Gastroesophageal sphincter (tissue), 4 donors: Measurements from ENCODE around the gene ATP5MG. TPM values are rescaled to one million over a fixed set of nuclear protein-coding genes. Genes with fewer than 3 reads are reported as not detected.

ENCODE experiments used
- ATAC-seq: fragments of 150-250 bp; one replicate; pipeline ENCODE4 v1.9.1; 2016; ENCODE audit warnings: mild to moderate bottlenecking, moderate library complexity
- H3K27ac ChIP-seq, 4 donors: fragments of 200-600 bp; sonication (generic) in 3 of 4; 1 replicate in 3 of 4; 2 replicates in 1 of 4; pipeline ENCODE4 v1.5.1; 2016 to 2019
- H3K27me3 ChIP-seq: fragments of 200-600 bp; sonication (generic); one replicate; pipeline ENCODE4 v1.5.1; 2019
- H3K36me3 ChIP-seq, 2 donors: fragments of 200-600 bp; sonication (generic); one replicate each; pipeline ENCODE4 v1.5.1; 2019; ENCODE audit warnings: control low read depth in 1 of 2
- H3K4me1 ChIP-seq, 3 donors: fragments of 200-600 bp; sonication (generic); 1 replicate in 2 of 3; 2 replicates in 1 of 3; pipeline ENCODE4 v1.5.1; 2016 to 2019; ENCODE audit warnings: control low read depth in 2 of 3
- H3K4me3 ChIP-seq, 2 donors: fragments of 200-600 bp; sonication (generic); one replicate each; pipeline ENCODE4 v1.5.1; 2019; ENCODE audit warnings: mild to moderate bottlenecking in 1 of 2, moderate library complexity in 1 of 2
- H3K9me3 ChIP-seq, 3 donors: fragments of 200-600 bp; sonication (generic); one replicate each; pipeline ENCODE4 v1.5.1; 2017 to 2019; ENCODE audit warnings: control low read depth in 2 of 3
- EP300 ChIP-seq: sonication (generic); formaldehyde crosslinking; IDR thresholded peaks from one replicate; pipeline ENCODE4 v1.6.1; 2017; ENCODE audit warnings: antibody characterized with exemption, mild to moderate bottlenecking
- POLR2A ChIP-seq, 2 donors: fragments of 450-650 bp; IDR thresholded peaks; one replicate each; pipeline ENCODE4 v1.6.1; 2017; ENCODE audit warnings: antibody characterized with exemption in 2 of 2, mild to moderate bottlenecking in 2 of 2, moderate library complexity in 1 of 2
- POLR2AphosphoS5 ChIP-seq: sonication (generic); formaldehyde crosslinking; IDR thresholded peaks from one replicate; pipeline ENCODE4 v1.6.1; 2017; ENCODE audit warnings: antibody characterized with exemption
- WGBS, 2 donors: methylation state at CpG; one replicate each; pipeline ENCODE4 v1.1.5; 2018; ENCODE audit warnings: low coverage in 1 of 2; 5-methylcytosine and 5-hydroxymethylcytosine counted together
- total RNA-seq, 4 donors: library from RNA; depleted of rRNA; stranded (reverse); fragments of >200 nt; gene quantifications; one replicate each; pipeline ENCODE4 v1.1.0, GENCODE V29; 2016
- TF ChIP-seq, protein P1 (sequence below), 4 experiments: fragments of 200-600 bp in 2 of 4; fragments of 450-650 bp in 2 of 4; sonication (generic) in 1 of 4; IDR thresholded peaks; one replicate each; pipeline ENCODE4 v1.5.1; 2017 to 2019; ENCODE audit warnings: antibody characterized with exemption in 4 of 4, mild to moderate bottlenecking in 2 of 4, moderate library complexity in 2 of 4

ATP5MG gene, protein sequence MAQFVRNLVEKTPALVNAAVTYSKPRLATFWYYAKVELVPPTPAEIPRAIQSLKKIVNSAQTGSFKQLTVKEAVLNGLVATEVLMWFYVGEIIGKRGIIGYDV
- 10 to 100 TPM; 59.8 to 79.4 (median 70.2) TPM for total RNA-seq

DNA sequence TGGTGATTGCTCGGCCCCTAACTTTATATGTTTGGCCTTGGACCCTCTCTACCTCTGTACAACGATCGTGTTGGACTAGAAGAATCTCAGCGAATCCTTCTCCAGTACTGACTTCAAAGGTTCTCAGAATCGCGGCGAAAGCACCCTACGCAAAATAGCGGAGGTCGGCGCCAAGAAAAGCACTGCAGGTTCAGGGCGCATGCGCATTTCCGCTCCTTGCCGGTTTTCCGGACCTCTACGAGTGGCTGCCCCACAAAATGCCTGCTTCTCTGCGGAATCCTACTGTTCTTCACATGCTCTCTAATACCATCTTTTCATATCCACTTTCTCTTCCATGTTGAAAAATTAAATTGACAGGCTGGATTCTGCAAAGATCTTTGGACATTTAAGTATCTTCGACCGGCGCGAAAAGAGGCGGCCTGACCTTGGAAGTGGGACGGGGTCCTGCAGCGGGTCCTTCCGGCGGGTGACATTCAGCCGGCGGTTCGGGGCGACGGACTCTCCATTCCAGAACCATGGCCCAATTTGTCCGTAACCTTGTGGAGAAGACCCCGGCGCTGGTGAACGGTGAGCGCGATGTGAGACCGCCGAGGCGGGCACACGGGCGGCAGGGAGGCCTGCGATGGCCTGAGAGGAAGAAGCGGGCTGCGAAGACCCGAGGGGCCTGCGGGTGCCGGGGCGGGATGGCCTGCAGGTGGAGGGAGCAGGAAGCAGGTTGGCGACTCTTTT is at the start of gene ATP5MG:
Gene ATP5MG, plus strand, starts transcription at position 456 of the 729 bp plus-strand sequence. Its CDS starts 60 bp downstream, at position 516.
- Histone ChIP-seq H3K9me3 (no peaks in the 10 kb centered on the region), H3K36me3 (peaks cover 0 to 37% of the 10 kb centered on the region in 2 donors), H3K4me3 (peak within 1 kb of the TSS; percentile 85 to 99), H3K27me3 (no peaks in the 10 kb centered on the region), H3K27ac (peak within 1 kb of the TSS; percentile 86 to 92 (median 88)), H3K4me1 (peaks cover 3 to 47% (median 19%) of the 10 kb centered on the region in 3 donors)
- 0% methylated on average over 18 to 21 of the region's 51 CpGs for WGBS, 2 donors
- TF ChIP-seq EP300 (no peak), POLR2A (IDR thresholded peaks at IDR 0.05) (peak; percentile 31 to 36), POLR2AphosphoS5 (no peak)
- TF ChIP-seq, protein P1, sequence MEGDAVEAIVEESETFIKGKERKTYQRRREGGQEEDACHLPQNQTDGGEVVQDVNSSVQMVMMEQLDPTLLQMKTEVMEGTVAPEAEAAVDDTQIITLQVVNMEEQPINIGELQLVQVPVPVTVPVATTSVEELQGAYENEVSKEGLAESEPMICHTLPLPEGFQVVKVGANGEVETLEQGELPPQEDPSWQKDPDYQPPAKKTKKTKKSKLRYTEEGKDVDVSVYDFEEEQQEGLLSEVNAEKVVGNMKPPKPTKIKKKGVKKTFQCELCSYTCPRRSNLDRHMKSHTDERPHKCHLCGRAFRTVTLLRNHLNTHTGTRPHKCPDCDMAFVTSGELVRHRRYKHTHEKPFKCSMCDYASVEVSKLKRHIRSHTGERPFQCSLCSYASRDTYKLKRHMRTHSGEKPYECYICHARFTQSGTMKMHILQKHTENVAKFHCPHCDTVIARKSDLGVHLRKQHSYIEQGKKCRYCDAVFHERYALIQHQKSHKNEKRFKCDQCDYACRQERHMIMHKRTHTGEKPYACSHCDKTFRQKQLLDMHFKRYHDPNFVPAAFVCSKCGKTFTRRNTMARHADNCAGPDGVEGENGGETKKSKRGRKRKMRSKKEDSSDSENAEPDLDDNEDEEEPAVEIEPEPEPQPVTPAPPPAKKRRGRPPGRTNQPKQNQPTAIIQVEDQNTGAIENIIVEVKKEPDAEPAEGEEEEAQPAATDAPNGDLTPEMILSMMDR (IDR thresholded peaks at IDR 0.05) = peak in 3 of 4 experiments; percentile 2 to 51 (median 11)
- ATAC-seq = peak; percentile 86

DNA sequence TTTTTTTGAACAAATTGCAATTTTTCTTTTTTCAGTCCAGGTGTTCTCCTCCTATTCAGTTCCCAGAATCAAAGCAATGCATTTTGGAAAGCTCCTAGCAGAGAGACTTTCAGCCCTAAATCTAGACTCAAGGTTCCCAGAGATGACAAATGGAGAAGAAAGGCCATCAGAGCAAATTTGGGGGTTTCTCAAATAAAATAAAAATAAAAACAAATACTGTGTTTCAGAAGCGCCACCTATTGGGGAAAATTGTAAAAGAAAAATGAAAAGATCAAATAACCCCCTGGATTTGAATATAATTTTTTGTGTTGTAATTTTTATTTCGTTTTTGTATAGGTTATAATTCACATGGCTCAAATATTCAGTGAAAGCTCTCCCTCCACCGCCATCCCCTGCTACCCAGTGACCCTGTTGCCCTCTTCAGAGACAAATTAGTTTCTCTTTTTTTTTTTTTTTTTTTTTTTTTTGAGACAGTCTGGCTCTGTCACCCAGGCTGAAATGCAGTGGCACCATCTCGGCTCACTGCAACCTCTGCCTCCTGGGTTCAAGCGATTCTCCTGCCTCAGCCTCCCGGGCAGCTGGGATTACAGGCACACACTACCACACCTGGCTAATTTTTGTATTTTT is 48.2 kb upstream of the ATP5MG start:
- Histone ChIP-seq H3K4me1 (no peaks in the 10 kb centered on the region), H3K27me3 (peaks cover 41% of the 10 kb centered on the region)
- WGBS, 2 donors = 1 to 20% methylated on average over 3 to 5 of the region's 6 CpGs

DNA sequence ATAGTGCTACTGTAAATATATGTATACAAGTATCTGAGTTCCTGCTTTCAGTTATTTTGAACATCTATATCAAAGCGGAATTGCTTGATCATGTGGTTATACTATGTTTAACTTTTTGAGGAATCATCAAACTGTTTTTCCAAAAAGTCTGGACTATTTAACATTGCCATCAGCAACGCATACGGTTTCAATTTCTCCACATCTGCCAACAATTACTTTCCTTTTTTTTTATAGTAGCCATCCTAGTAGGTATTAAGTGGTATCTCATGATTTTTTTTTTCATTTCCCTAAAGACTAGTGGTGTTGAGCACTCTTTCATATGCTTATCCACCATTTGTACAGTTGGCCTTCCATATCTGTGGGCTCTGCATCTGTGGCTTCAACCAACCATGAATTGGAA is 43.3 kb upstream of the ATP5MG start:
- WGBS, 2 donors = 44 to 51% methylated on average over 3 of the region's 3 CpGs
- TF ChIP-seq, protein P1 (IDR thresholded peaks at IDR 0.05) = no peak

More for the DNA sequence above, 48.2 kb upstream of the ATP5MG start:
- Histone ChIP-seq H3K36me3 (no peaks in the 10 kb centered on the region), H3K27ac (no peak overlapping the region), H3K9me3 (no peaks in the 10 kb centered on the region), H3K4me3 (no peak overlapping the region)
- TF ChIP-seq, protein P1 (IDR thresholded peaks at IDR 0.05) = peak; percentile 22 to 52 (median 46)
- TF ChIP-seq POLR2A (IDR thresholded peaks at IDR 0.05) = no peak
- no peak for ATAC-seq

DNA sequence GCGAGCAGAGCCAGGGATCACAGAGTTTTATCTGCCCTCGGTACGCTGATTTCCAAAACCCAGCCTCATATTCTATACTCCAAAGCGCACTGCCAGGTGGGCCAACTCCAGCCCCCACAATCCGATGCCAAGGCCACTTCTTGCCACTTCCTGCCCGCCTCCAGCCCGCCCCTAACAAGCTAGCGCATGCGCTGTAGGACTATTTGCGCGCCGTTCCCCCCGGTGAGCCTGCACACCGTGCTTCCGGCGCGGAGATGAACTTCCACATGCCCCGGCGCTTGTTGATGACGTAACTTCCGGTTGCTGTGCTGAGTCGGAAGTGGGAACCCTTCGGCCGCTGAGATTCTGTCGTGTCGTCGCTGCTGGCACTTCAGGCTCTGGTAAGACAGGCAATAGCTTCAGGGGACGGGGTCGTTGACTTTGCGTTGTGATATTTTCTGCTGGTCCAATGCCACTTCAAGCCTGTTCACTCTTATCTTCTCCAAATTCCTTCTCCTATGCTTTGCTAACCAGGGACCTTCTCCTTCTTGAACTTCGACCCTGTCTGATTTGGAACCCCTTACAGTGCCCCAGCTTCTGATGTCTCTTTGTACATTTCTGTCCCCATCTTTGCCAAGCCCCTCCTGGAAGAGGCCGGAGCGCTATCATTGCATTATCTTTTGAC is 42.0 kb upstream of the ATP5MG start, which contains the start of gene UBE4A:
Gene UBE4A, plus strand, starts transcription at position 306 of the 664 bp plus-strand sequence. CDS start 5,481 bp downstream, outside the sequence.
- 10 to 24% methylated on average over 9 to 22 of the region's 33 CpGs for WGBS, 2 donors
- Histone ChIP-seq H3K4me1 (peaks cover 0 to 24% (median 0%) of the 10 kb centered on the region in 3 donors), H3K4me3 (peak within 1 kb of the TSS; percentile 64 to 67), H3K27ac (peak within 1 kb of the TSS; percentile 26 to 69 (median 58)), H3K27me3 (no peaks in the 10 kb centered on the region), H3K36me3 (peaks cover 0 to 4% of the 10 kb centered on the region in 2 donors), H3K9me3 (no peaks in the 10 kb centered on the region)
- TF ChIP-seq POLR2AphosphoS5 (peak; percentile 82), POLR2A (IDR thresholded peaks at IDR 0.05) (peak in 1 of 2 donors; percentile 47)
- TF ChIP-seq, protein P1 (IDR thresholded peaks at IDR 0.05) = no peak
- peak; percentile 96 for ATAC-seq

More for the DNA sequence above, 43.3 kb upstream of the ATP5MG start:
- Histone ChIP-seq H3K27ac (no peak overlapping the region), H3K36me3 (no peaks in the 10 kb centered on the region), H3K4me3 (no peak overlapping the region), H3K27me3 (no peaks in the 10 kb centered on the region), H3K9me3 (no peaks in the 10 kb centered on the region), H3K4me1 (peaks cover 0 to 24% (median 0%) of the 10 kb centered on the region in 3 donors)
- ATAC-seq = no peak
